HG02759 (cell line): ENCODE results near the gene FMO5.

ENCODE experiments used
- ATAC-seq: cut with Tn5 transposase; IDR thresholded peaks from one replicate; pipeline ENCODE4 v1.9.1; 2021; ENCODE audit warnings: mild to moderate bottlenecking, moderate library complexity; ENCODE audit not compliant: unreplicated experiment

The FMO5 gene

DNA sequence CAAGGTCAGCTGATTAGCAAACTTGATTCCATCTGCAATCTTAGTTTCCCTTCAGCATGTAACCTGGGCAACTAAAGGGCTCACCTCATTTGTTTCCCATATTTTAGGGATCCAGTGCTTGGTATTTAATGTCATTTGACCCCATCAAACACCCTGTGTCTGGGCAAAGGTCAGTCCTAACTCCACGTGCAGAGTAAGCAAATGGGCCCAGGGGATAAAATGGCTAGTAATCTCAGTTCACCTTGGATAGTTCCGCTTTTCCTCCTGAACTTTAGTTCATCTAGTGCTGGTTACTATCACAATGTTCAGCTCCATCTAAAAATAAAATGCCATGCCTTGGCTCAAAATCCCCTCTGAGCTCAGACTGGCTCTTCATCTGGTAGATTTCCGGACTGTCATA lies 72.4 kb downstream of the FMO5 start:
- ATAC-seq, result no peak

DNA sequence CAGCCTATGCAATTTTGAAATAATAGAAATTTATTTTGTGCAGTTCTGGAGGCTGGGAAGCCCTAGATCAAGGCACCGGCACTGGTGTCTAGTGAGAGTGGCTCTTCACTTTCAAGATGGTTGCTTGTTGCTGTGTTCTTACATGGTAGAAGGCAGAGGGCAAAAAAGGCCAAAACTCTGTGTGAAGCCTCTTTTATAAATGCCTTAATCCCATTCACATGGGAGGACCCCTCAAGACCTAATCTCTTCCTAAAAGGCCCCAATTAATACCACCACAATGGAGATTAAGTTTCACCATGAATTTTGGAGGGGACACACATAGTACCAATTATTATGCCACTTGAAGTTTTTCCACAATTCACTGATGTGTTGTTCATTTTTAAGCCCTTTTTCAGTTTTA lies 73.9 kb downstream of the FMO5 start:
- no peak for ATAC-seq

DNA sequence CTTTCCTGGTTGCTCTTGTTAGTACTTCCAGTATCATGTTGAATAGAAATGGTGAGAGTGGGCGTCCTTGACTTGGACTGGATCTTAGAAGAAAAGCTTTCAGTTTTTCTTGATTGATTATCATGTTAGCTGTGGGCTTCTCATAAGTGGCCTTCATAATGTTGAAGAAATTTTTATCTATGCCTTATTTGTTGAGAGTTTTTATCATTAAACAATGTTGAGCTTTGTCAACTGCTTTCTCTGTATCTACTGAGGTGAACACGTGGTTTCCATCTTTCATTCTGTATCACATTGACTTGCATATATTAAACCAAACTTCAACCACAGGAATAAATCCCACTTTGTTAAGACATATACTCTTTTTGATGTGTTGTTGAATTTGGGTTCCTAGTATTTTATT lies 82.3 kb downstream of the FMO5 start:
- no peak for ATAC-seq
